K562 (cell line): ENCODE measurements around the gene IGSF21. TPM values are rescaled to one million over a fixed set of nuclear protein-coding genes. Genes with fewer than 3 reads are reported as not detected.

ENCODE experiments used
- ATAC-seq: fragments of 200-7000 bp; cut with Tn5 transposase; 3 replicates; pipeline ENCODE4 v1.9.1; 2020; ENCODE audit warnings: moderate library complexity
- BruUV-seq: library from RNA; stranded (reverse); fragments of 400-500 nt; replicated peaks from 2 replicates; lab custom pipeline; 2021; lab: Mats Ljungman, UMichigan
- CTCF ChIA-PET: fragments of 300-600 bp; formaldehyde crosslinking; extraction: SDS; loops from one replicate; lab custom pipeline; 2021; ENCODE audit warnings: low intra/inter-chr PET ratio; lab: Yijun Ruan, JAX
- POLR2A ChIA-PET: fragments of 300-600, 350-650 bp; sonication (Branson Sonifier 250); formaldehyde crosslinking; extraction: SDS; loops from one replicate; lab custom pipeline; 2021; ENCODE audit warnings: antibody characterized with exemption, inconsistent platforms; lab: Yijun Ruan, JAX
- DNase-seq, 4 experiments: peaks; one replicate each; pipeline versions ENCODE4 v3.0.0 to v3.0.0-alpha.2; 2011 to 2018; ENCODE audit warnings: low spot score in 3 of 4, mixed read lengths in 3 of 4; ENCODE audit errors: extremely low read depth in 1 of 4
- FAIRE-seq: peaks from 2 replicates; lab custom pipeline; 2011; peaks lifted over from hg19 to GRCh38; lab: Jason Lieb, UNC
- H2AFZ ChIP-seq: 2 replicates; pipeline ENCODE4 v1.6.0; 2011; ENCODE audit warnings: low read depth, low read length, control low read depth, inconsistent platforms
- H3K27ac ChIP-seq: fragments of 200-600 bp; 3 replicates; pipeline ENCODE4 v1.8.0; 2011; ENCODE audit warnings: low read depth, mild to moderate bottlenecking, control low read depth, inconsistent platforms, low read length, moderate library complexity, mixed read lengths; ENCODE audit errors: extremely low read depth
- H3K27me3 ChIP-seq, 2 experiments: fragments of 300-600 bp in 1 of 2; 2 replicates in 1 of 2; 3 replicates in 1 of 2; pipeline versions ENCODE4 v1.6.0 to v1.8.0; 2011; ENCODE audit warnings: inconsistent platforms in 2 of 2, low read length in 2 of 2, mild to moderate bottlenecking in 1 of 2, mixed read lengths in 1 of 2, moderate library complexity in 1 of 2; ENCODE audit not compliant: control insufficient read depth in 2 of 2, insufficient read depth in 2 of 2
- H3K36me3 ChIP-seq: fragments of 300-600 bp; 3 replicates; pipeline ENCODE4 v1.8.0; 2011; ENCODE audit warnings: mild to moderate bottlenecking, low read length, inconsistent platforms; ENCODE audit not compliant: control insufficient read depth, insufficient read depth
- H3K4me1 ChIP-seq, 2 experiments: fragments of 200-600 bp in 1 of 2; replicated peaks in 1 of 2; 2 replicates in 1 of 2; 3 replicates in 1 of 2; pipeline versions ENCODE4 v1.5.1 to v1.8.0; 2011; ENCODE audit warnings: inconsistent platforms in 2 of 2, low read length in 2 of 2, mild to moderate bottlenecking in 1 of 2, mixed read lengths in 1 of 2, moderate library complexity in 1 of 2; ENCODE audit not compliant: control insufficient read depth in 2 of 2, insufficient read depth in 2 of 2
- H3K4me2 ChIP-seq: 2 replicates; pipeline ENCODE4 v1.6.1; 2011; ENCODE audit warnings: low read length, control low read depth, inconsistent platforms, mixed read lengths; ENCODE audit not compliant: insufficient read depth
- H3K4me3 ChIP-seq: fragments of 200-600 bp; sonication (generic), shearing (Covaris generic); 2 replicates; pipeline ENCODE4 v1.5.1; 2016; ENCODE audit warnings: control low read depth, inconsistent platforms
- H3K79me2 ChIP-seq: fragments of 200-600 bp; 3 replicates; pipeline ENCODE4 v1.8.0; 2011; ENCODE audit warnings: low read length, inconsistent platforms; ENCODE audit not compliant: control insufficient read depth, insufficient read depth
- H3K9ac ChIP-seq, 2 experiments: 2 replicates each; pipeline versions ENCODE4 v1.6.0 to v1.6.1; 2011; ENCODE audit warnings: low read depth in 2 of 2, low read length in 2 of 2, control low read depth in 1 of 2, inconsistent platforms in 1 of 2, mild to moderate bottlenecking in 1 of 2, mixed read lengths in 1 of 2; ENCODE audit not compliant: insufficient read depth in 1 of 2
- H3K9me1 ChIP-seq: one replicate; pipeline ENCODE4 v1.6.0; 2011; ENCODE audit warnings: inconsistent platforms, mild to moderate bottlenecking, low read length, moderate library complexity; ENCODE audit not compliant: control insufficient read depth, insufficient read depth
- H3K9me3 ChIP-seq: replicated peaks from 2 replicates; pipeline ENCODE4 v1.5.1; 2011; ENCODE audit warnings: low read depth, low read length, inconsistent platforms; ENCODE audit not compliant: control insufficient read depth, insufficient read depth
- H4K20me1 ChIP-seq: replicated peaks from 2 replicates; pipeline ENCODE4 v1.6.1; 2011; ENCODE audit warnings: low read length, inconsistent platforms, mixed read lengths; ENCODE audit not compliant: control insufficient read depth, insufficient read depth
- BDP1 ChIP-seq: IDR thresholded peaks from 3 replicates; pipeline ENCODE4 v1.6.1; 2011; ENCODE audit not compliant: insufficient read length, insufficient read depth
- EP300 ChIP-seq: IDR thresholded peaks from 2 replicates; pipeline ENCODE4 v1.6.1; 2012; ENCODE audit warnings: low read length, improper control_type of control experiment
- HEY1 ChIP-seq: fragments of 250-450 bp; sonication (Bioruptor Pico); IDR thresholded peaks from 2 replicates; pipeline ENCODE4 v1.5.0; 2020; ENCODE audit warnings: mild to moderate bottlenecking, moderate library complexity, borderline replicate concordance
- KDM1A ChIP-seq, 2 experiments: fragments of 450-650 bp; IDR thresholded peaks; 2 replicates each; pipeline ENCODE4 v1.6.1; 2016; ENCODE audit warnings: mild to moderate bottlenecking in 2 of 2
- MAZ ChIP-seq, 2 experiments: fragments of 450-650 bp in 1 of 2; sonication (generic) in 1 of 2; formaldehyde crosslinking; IDR thresholded peaks in 1 of 2; conservative IDR thresholded peaks in 1 of 2; 2 replicates each; pipeline versions ENCODE4 v1.4.0 to v1.5.0; 2020; ENCODE audit warnings: mild to moderate bottlenecking in 1 of 2, missing genetic modification reagents in 1 of 2
- MEF2A ChIP-seq: IDR thresholded peaks from 2 replicates; pipeline ENCODE4 v1.6.1; 2011; ENCODE audit warnings: low read depth, mild to moderate bottlenecking, low read length, moderate library complexity; ENCODE audit not compliant: control insufficient read depth
- RCOR1 ChIP-seq, 2 experiments: IDR thresholded peaks; 2 replicates each; pipeline ENCODE4 v1.6.1; 2012; ENCODE audit warnings: low read depth in 2 of 2, low read length in 2 of 2, borderline replicate concordance in 1 of 2, improper control_type of control experiment in 1 of 2
- RHOXF2B ChIP-seq: fragments of 250-450 bp; sonication (Bioruptor Pico); conservative IDR thresholded peaks from 2 replicates; pipeline ENCODE4 v1.5.1; 2021
- ZNF224 ChIP-seq: sonication (generic); formaldehyde crosslinking; IDR thresholded peaks from 2 replicates; pipeline ENCODE4 v1.8.0; 2022; ENCODE audit warnings: mild to moderate bottlenecking, missing genetic modification reagents
- ZNF717 ChIP-seq: fragments of 250-450 bp; sonication (Bioruptor Pico); IDR thresholded peaks from 2 replicates; pipeline ENCODE4 v1.5.0; 2021
- WGBS: fragments of 100-300 bp; shearing (Covaris generic); methylation state at CpG from one replicate; pipeline ENCODE4 v1.1.6; 2016; ENCODE audit warnings: low coverage, mixed read lengths; ENCODE audit not compliant: insufficient coverage; ENCODE audit errors: missing lambda C conversion rate; 5-methylcytosine and 5-hydroxymethylcytosine counted together
- in situ Hi-C: fragments of 300-500 bp; cut with MboI; formaldehyde crosslinking; loops from 4 replicates; pipeline ENCODE4 v1.15.0; 2018; ENCODE audit warnings: inconsistent platforms, mixed read lengths
- intact Hi-C: fragments of 100-400 bp; cut with micrococcal nuclease; formaldehyde crosslinking; loops from 2 replicates; pipeline ENCODE4 v1.14.2; 2022
- polyA plus RNA-seq, 8 experiments: library from polyadenylated mRNA; depleted of rRNA in 4 of 8; stranded (reverse) in 5 of 8; unstranded in 3 of 8; fragments of >200 nt; fragmentation: Nextera tagmentation in 2 of 8; fragmentation: Illumina TruSeq in 1 of 8; extraction: Ambion mirVana in 2 of 8; extraction: Trizol in 1 of 8; gene quantifications; 2 replicates each; pipeline versions ENCODE4 v1.2.1 to v1.2.3, GENCODE V29; 2011 to 2014; ENCODE audit warnings: inconsistent platforms in 1 of 8, missing spikeins in 1 of 8
- total RNA-seq, 7 experiments: library from RNA; depleted of rRNA in 6 of 7; stranded (reverse); fragments of >200 nt in 6 of 7; fragmentation: Illumina TruSeq in 2 of 7; extraction: Trizol in 2 of 7; gene quantifications; 2 replicates each; pipeline versions ENCODE4 v1.2.1 to v1.2.3, GENCODE V29; 2011 to 2021; ENCODE audit warnings: low replicate concordance in 1 of 7

IGSF21 gene
- total and polyA plus RNA-seq, 9 of the 15 experiments (the other 6 are each of a cell fraction or from before 2014, with no cell fraction given) = not detected

- DNase-seq (no peak), FAIRE-seq (no peak), ATAC-seq (no peak)
- H3K27me3 ChIP-seq = peaks cover 11 to 41% of the 10 kb centered on the region in 2 experiments
- H4K20me1 ChIP-seq = peaks cover 2% of the 10 kb centered on the region; the same call in 1 of the 2 replicates
- TF ChIP-seq MEF2A = no peak
- no peak for TF ChIP-seq ZNF224
- TF ChIP-seq ZNF717 (CRISPR knock-in tag) = no peak
- TF ChIP-seq EP300 = no peak
- no peak for TF ChIP-seq HEY1 (CRISPR knock-in tag)
- no peak for TF ChIP-seq MAZ (CRISPR knock-in tag; conservative IDR thresholded peaks at IDR 0.05 in 1 of 2, IDR thresholded peaks at IDR 0.05 in 1 of 2)
- TF ChIP-seq RCOR1 (IDR thresholded peaks at IDR 0.05; ENCODE audit: borderline replicate concordance in 1 of 2, low read depth in 2 of 2, low read length in 2 of 2) = no peak
- TF ChIP-seq KDM1A (IDR thresholded peaks at IDR 0.05) = no peak
- TF ChIP-seq BDP1 = no peak
- TF ChIP-seq RHOXF2B = no peak
- in situ Hi-C loops = no loop called here
- no peaks in the 10 kb centered on the region for H3K4me1 ChIP-seq
- no peak overlapping the region for H3K27ac ChIP-seq
- H2AFZ ChIP-seq = no peak overlapping the region
- no TSS peak for BruUV-seq
- WGBS = 1% methylated on average over 7 of the region's 7 CpGs
- H3K9ac ChIP-seq = no peak overlapping the region
- intact Hi-C loops = no loop called here
- CTCF ChIA-PET = no interaction called here
- H3K79me2 ChIP-seq = no peaks in the 10 kb centered on the region
- no peak overlapping the region for H3K4me3 ChIP-seq
- H3K9me3 ChIP-seq = no peaks in the 10 kb centered on the region
- no peak overlapping the region for H3K4me2 ChIP-seq
- H3K9me1 ChIP-seq = no peaks in the 10 kb centered on the region
- no peaks in the 10 kb centered on the region for H3K36me3 ChIP-seq
- POLR2A ChIA-PET = no interaction called here
Observed at GRCh38 chr1:18179009-18179408, 71.4 kb downstream of the IGSF21 start.
